ENCODE measurements around the gene KHK. TPM values are rescaled to one million over a fixed set of nuclear protein-coding genes. Genes with fewer than 3 reads are reported as not detected.
A peak's percentile ranks its signal among the peaks of the same experiment; 100 is the strongest.
"Not testable (repeated sequence)": the region's sequence is repeated elsewhere in the genome, so short reads cannot be mapped to it uniquely, and the experiment has no call there.

Gene KHK
- total and polyA plus RNA-seq, 2 donors, result 1.5 to 2.5 TPM

GRCh38 chr2:27111392-27112078 is 25.0 kb downstream of the KHK start:
- not testable (repeated sequence) for H3K9me3 ChIP-seq (ENCODE audit: control insufficient read depth in 2 of 2, insufficient read depth in 1 of 2, low read length in 1 of 2); DNase-seq (ENCODE audit: low read depth in 6 of 9, low spot score in 9 of 9); H3K4me3 ChIP-seq (ENCODE audit: low read length in 2 of 2); H3K4me1 ChIP-seq (ENCODE audit: control insufficient read depth in 2 of 2, insufficient read depth in 2 of 2, low read length in 2 of 2); H3K27ac ChIP-seq (ENCODE audit: low read depth in 1 of 2, low read length in 1 of 2); H3K36me3 ChIP-seq (ENCODE audit: control insufficient read depth in 2 of 2, insufficient read depth in 2 of 2, low read length in 1 of 2)
- 97% methylated on average over 49 of the region's 49 CpGs for WGBS
- peaks cover 0 to 18% of the 10 kb centered on the region in 2 donors for H3K27me3 ChIP-seq (ENCODE audit: control insufficient read depth in 2 of 2, insufficient read depth in 1 of 2, low read length in 1 of 2)

GRCh38 chr2:27115519-27115918 is 28.9 kb downstream of the KHK start:
- peaks cover 23 to 50% of the 10 kb centered on the region in 2 donors for H3K27me3 ChIP-seq (ENCODE audit: control insufficient read depth in 2 of 2, insufficient read depth in 1 of 2, low read length in 1 of 2)
- no peak for DNase-seq (ENCODE audit: low read depth in 6 of 9, low spot score in 9 of 9)
- H3K27ac ChIP-seq (ENCODE audit: low read depth in 1 of 2, low read length in 1 of 2), result no peak overlapping the region
- H3K36me3 ChIP-seq (ENCODE audit: control insufficient read depth in 2 of 2, insufficient read depth in 2 of 2, low read length in 1 of 2), result no peaks in the 10 kb centered on the region
- H3K4me3 ChIP-seq (ENCODE audit: low read length in 2 of 2), result no peak overlapping the region
- peaks cover 0 to 3% of the 10 kb centered on the region in 2 donors for H3K4me1 ChIP-seq (ENCODE audit: control insufficient read depth in 2 of 2, insufficient read depth in 2 of 2, low read length in 2 of 2)
- 87% methylated on average over 2 of the region's 2 CpGs for WGBS
- H3K9me3 ChIP-seq (ENCODE audit: control insufficient read depth in 2 of 2, insufficient read depth in 1 of 2, low read length in 1 of 2), result no peaks in the 10 kb centered on the region

GRCh38 chr2:27117995-27118524 is 31.5 kb downstream of the KHK start:
- 46% methylated on average over 14 of the region's 14 CpGs for WGBS
- no peaks in the 10 kb centered on the region for H3K36me3 ChIP-seq (ENCODE audit: control insufficient read depth in 2 of 2, insufficient read depth in 2 of 2, low read length in 1 of 2)
- no peak overlapping the region for H3K4me3 ChIP-seq (ENCODE audit: low read length in 2 of 2)
- peaks cover 0 to 5% of the 10 kb centered on the region in 2 donors for H3K4me1 ChIP-seq (ENCODE audit: control insufficient read depth in 2 of 2, insufficient read depth in 2 of 2, low read length in 2 of 2)
- no peak for DNase-seq (ENCODE audit: low read depth in 6 of 9, low spot score in 9 of 9)
- no peaks in the 10 kb centered on the region for H3K9me3 ChIP-seq (ENCODE audit: control insufficient read depth in 2 of 2, insufficient read depth in 1 of 2, low read length in 1 of 2)
- peaks cover 35 to 75% of the 10 kb centered on the region in 2 donors for H3K27me3 ChIP-seq (ENCODE audit: control insufficient read depth in 2 of 2, insufficient read depth in 1 of 2, low read length in 1 of 2)
- no peak overlapping the region for H3K27ac ChIP-seq (ENCODE audit: low read depth in 1 of 2, low read length in 1 of 2)

- WGBS, result 6% methylated on average over 84 of the region's 84 CpGs
- H3K36me3 ChIP-seq (ENCODE audit: control insufficient read depth in 2 of 2, insufficient read depth in 2 of 2, low read length in 1 of 2), result no peaks in the 10 kb centered on the region
- no peak for DNase-seq (ENCODE audit: low read depth in 6 of 9, low spot score in 9 of 9)
- no peak within 1 kb of the TSS for H3K27ac ChIP-seq (ENCODE audit: low read depth in 1 of 2, low read length in 1 of 2)
- peak within 1 kb of the TSS in 1 of 2 donors; percentile 33 for H3K4me3 ChIP-seq (ENCODE audit: low read length in 2 of 2)
- H3K27me3 ChIP-seq (ENCODE audit: control insufficient read depth in 2 of 2, insufficient read depth in 1 of 2, low read length in 1 of 2), result peaks cover 35 to 78% of the 10 kb centered on the region in 2 donors
- H3K4me1 ChIP-seq (ENCODE audit: control insufficient read depth in 2 of 2, insufficient read depth in 2 of 2, low read length in 2 of 2), result peaks cover 4 to 11% of the 10 kb centered on the region in 2 donors
- no peaks in the 10 kb centered on the region for H3K9me3 ChIP-seq (ENCODE audit: control insufficient read depth in 2 of 2, insufficient read depth in 1 of 2, low read length in 1 of 2)
These were observed 32.2 kb downstream of the KHK start, which contains the start of gene CGREF1 for GRCh38 chr2:27118525-27119329. Gene CGREF1, minus strand, starts transcription at chr2:27119128. Its CDS starts 14,762 bp downstream, at chr2:27104366.

GRCh38 chr2:27119330-27119670 is 32.7 kb downstream of the KHK start:
- DNase-seq (ENCODE audit: low read depth in 6 of 9, low spot score in 9 of 9); H3K9me3 ChIP-seq (ENCODE audit: control insufficient read depth in 2 of 2, insufficient read depth in 1 of 2, low read length in 1 of 2); H3K27ac ChIP-seq (ENCODE audit: low read depth in 1 of 2, low read length in 1 of 2); H3K4me3 ChIP-seq (ENCODE audit: low read length in 2 of 2); H3K36me3 ChIP-seq (ENCODE audit: control insufficient read depth in 2 of 2, insufficient read depth in 2 of 2, low read length in 1 of 2): not testable (repeated sequence)
- WGBS, result 90% methylated on average over 8 of the region's 8 CpGs
- Histone ChIP-seq H3K27me3 (ENCODE audit: control insufficient read depth in 2 of 2, insufficient read depth in 1 of 2, low read length in 1 of 2) (peaks cover 35 to 84% of the 10 kb centered on the region in 2 donors), H3K4me1 (ENCODE audit: control insufficient read depth in 2 of 2, insufficient read depth in 2 of 2, low read length in 2 of 2) (peaks cover 5 to 14% of the 10 kb centered on the region in 2 donors)

GRCh38 chr2:27121906-27122305 is 35.3 kb downstream of the KHK start:
- H3K27me3 ChIP-seq (ENCODE audit: control insufficient read depth in 2 of 2, insufficient read depth in 1 of 2, low read length in 1 of 2), result peaks cover 35 to 76% of the 10 kb centered on the region in 2 donors
- H3K4me1 ChIP-seq (ENCODE audit: control insufficient read depth in 2 of 2, insufficient read depth in 2 of 2, low read length in 2 of 2), result peaks cover 5 to 14% of the 10 kb centered on the region in 2 donors
- H3K27ac ChIP-seq (ENCODE audit: low read depth in 1 of 2, low read length in 1 of 2), result no peak overlapping the region
- 88% methylated on average over 2 of the region's 2 CpGs for WGBS
- H3K9me3 ChIP-seq (ENCODE audit: control insufficient read depth in 2 of 2, insufficient read depth in 1 of 2, low read length in 1 of 2), result no peaks in the 10 kb centered on the region
- DNase-seq (ENCODE audit: low read depth in 6 of 9, low spot score in 9 of 9), result no peak
- H3K36me3 ChIP-seq (ENCODE audit: control insufficient read depth in 2 of 2, insufficient read depth in 2 of 2, low read length in 1 of 2), result no peaks in the 10 kb centered on the region
- no peak overlapping the region for H3K4me3 ChIP-seq (ENCODE audit: low read length in 2 of 2)

- Histone ChIP-seq H3K9me3 (ENCODE audit: control insufficient read depth in 2 of 2, insufficient read depth in 1 of 2, low read length in 1 of 2) (no peaks in the 10 kb centered on the region), H3K27ac (ENCODE audit: low read depth in 1 of 2, low read length in 1 of 2) (no peak overlapping the region), H3K4me1 (ENCODE audit: control insufficient read depth in 2 of 2, insufficient read depth in 2 of 2, low read length in 2 of 2) (peaks cover 5 to 14% of the 10 kb centered on the region in 2 donors), H3K36me3 (ENCODE audit: control insufficient read depth in 2 of 2, insufficient read depth in 2 of 2, low read length in 1 of 2) (no peaks in the 10 kb centered on the region), H3K4me3 (ENCODE audit: low read length in 2 of 2) (no peak overlapping the region), H3K27me3 (ENCODE audit: control insufficient read depth in 2 of 2, insufficient read depth in 1 of 2, low read length in 1 of 2) (peaks cover 34 to 67% of the 10 kb centered on the region in 2 donors)
- 98% methylated on average over 7 of the region's 7 CpGs for WGBS
- DNase-seq (ENCODE audit: low read depth in 6 of 9, low spot score in 9 of 9), result no peak
These were observed 36.2 kb downstream of the KHK start for GRCh38 chr2:27122791-27123190.

- no peaks in the 10 kb centered on the region for H3K9me3 ChIP-seq (ENCODE audit: control insufficient read depth in 2 of 2, insufficient read depth in 1 of 2, low read length in 1 of 2)
- DNase-seq (ENCODE audit: low read depth in 6 of 9, low spot score in 9 of 9), result peak in 5 of 9 donors; percentile 13 to 48 (median 28)
- WGBS, result 9% methylated on average over 47 of the region's 47 CpGs
- H3K27me3 ChIP-seq (ENCODE audit: control insufficient read depth in 2 of 2, insufficient read depth in 1 of 2, low read length in 1 of 2), result peaks cover 27 to 60% of the 10 kb centered on the region in 2 donors
- H3K4me3 ChIP-seq (ENCODE audit: low read length in 2 of 2), result peak within 1 kb of the TSS; percentile 48 to 68
- no peaks in the 10 kb centered on the region for H3K36me3 ChIP-seq (ENCODE audit: control insufficient read depth in 2 of 2, insufficient read depth in 2 of 2, low read length in 1 of 2)
- H3K4me1 ChIP-seq (ENCODE audit: control insufficient read depth in 2 of 2, insufficient read depth in 2 of 2, low read length in 2 of 2), result peaks cover 5 to 14% of the 10 kb centered on the region in 2 donors
- H3K27ac ChIP-seq (ENCODE audit: low read depth in 1 of 2, low read length in 1 of 2), result no peak within 1 kb of the TSS
These were observed 37.0 kb downstream of the KHK start, which contains the start of gene ABHD1 for GRCh38 chr2:27123302-27124150. Gene ABHD1, plus strand, starts transcription at chr2:27123815. Its CDS starts 134 bp downstream, at chr2:27123949.
